Right lobe of liver (tissue), 6 donors: Measurements from ENCODE around the gene OPALIN. TPM values are rescaled to one million over a fixed set of nuclear protein-coding genes. Genes with fewer than 3 reads are reported as not detected.
A peak's percentile ranks its signal among the peaks of the same experiment; 100 is the strongest.

Experiments used
- ATAC-seq, 4 donors: fragments of 200-7000 bp; cut with Tn5 transposase; one replicate each; pipeline ENCODE4 v1.9.1; 2020; ENCODE audit warnings: mild to moderate bottlenecking in 4 of 4, moderate library complexity in 4 of 4
- DNase-seq, 3 donors: peaks; one replicate each; pipeline ENCODE4 v3.0.0-alpha.2; 2020
- H3K27ac ChIP-seq, 3 donors: fragments of 200-600 bp; one replicate each; pipeline ENCODE4 v1.8.0; 2022
- H3K27me3 ChIP-seq, 2 donors: fragments of 200-600 bp; one replicate each; pipeline ENCODE4 v1.8.0; 2022
- H3K36me3 ChIP-seq, 4 donors: fragments of 200-600 bp; sonication (generic) in 1 of 4; one replicate each; pipeline versions ENCODE4 v1.5.1 to v1.8.0; 2017 to 2022; ENCODE audit warnings: control low read depth in 1 of 4
- H3K4me1 ChIP-seq, 4 donors: fragments of 200-600 bp; sonication (generic) in 1 of 4; one replicate each; pipeline versions ENCODE4 v1.5.1 to v1.8.0; 2017 to 2022; ENCODE audit warnings: control low read depth in 1 of 4
- H3K4me3 ChIP-seq, 3 donors: fragments of 200-600 bp; one replicate each; pipeline ENCODE4 v1.8.0; 2022
- H3K9me3 ChIP-seq, 4 donors: fragments of 200-600 bp; sonication (generic) in 1 of 4; one replicate each; pipeline versions ENCODE4 v1.5.1 to v1.8.0; 2017 to 2022; ENCODE audit warnings: control low read depth in 1 of 4
- CTCF ChIP-seq, 4 donors: fragments of 200-600 bp in 3 of 4; fragments of 450-650 bp in 1 of 4; IDR thresholded peaks; one replicate each; pipeline versions ENCODE4 v1.5.1 to v1.8.0; 2016 to 2022; ENCODE audit warnings: antibody characterized with exemption in 4 of 4, mild to moderate bottlenecking in 2 of 4
- POLR2A ChIP-seq: fragments of 450-650 bp; IDR thresholded peaks from one replicate; pipeline ENCODE4 v1.6.1; 2017; ENCODE audit warnings: antibody characterized with exemption, mild to moderate bottlenecking
- WGBS: methylation state at CpG from one replicate; pipeline ENCODE4 v1.1.6; 2018; ENCODE audit warnings: low coverage, low lambda C conversion rate; ENCODE audit not compliant: insufficient coverage; ENCODE audit errors: missing lambda C conversion rate; 5-methylcytosine and 5-hydroxymethylcytosine counted together
- intact Hi-C, 2 donors: fragments of 100-400 bp; cut with DNase I; formaldehyde crosslinking; loops; one replicate each; pipeline versions ENCODE4 v1.11.2 to v1.14.1; 2022
- total RNA-seq, 6 experiments: library from RNA; depleted of rRNA in 2 of 6; stranded (reverse); fragments of >200 nt in 2 of 6; fragmentation: NEBNext Ultra II Directional in 3 of 6; extraction: Animal tissue kit (Norgen Biotek cat#: 25700) in 3 of 6; gene quantifications; one replicate each; pipeline versions ENCODE4 v1.1.0 to v1.2.4, GENCODE V29; 2016 to 2023
- donor health status: DM: no; HTN: yes; CAD: no.
- donor health status: DM: no; HTN: no; CAD: no.
- donor health status: DM: no; HTN: no; CAD: no.
- donor health status: DM: no; HTN: yes; CAD: no.
- donor health status: DM: no; HTN: yes; CAD: no.

The OPALIN gene
- total RNA-seq, 6 experiments from 2014 or later = not detected

DNA sequence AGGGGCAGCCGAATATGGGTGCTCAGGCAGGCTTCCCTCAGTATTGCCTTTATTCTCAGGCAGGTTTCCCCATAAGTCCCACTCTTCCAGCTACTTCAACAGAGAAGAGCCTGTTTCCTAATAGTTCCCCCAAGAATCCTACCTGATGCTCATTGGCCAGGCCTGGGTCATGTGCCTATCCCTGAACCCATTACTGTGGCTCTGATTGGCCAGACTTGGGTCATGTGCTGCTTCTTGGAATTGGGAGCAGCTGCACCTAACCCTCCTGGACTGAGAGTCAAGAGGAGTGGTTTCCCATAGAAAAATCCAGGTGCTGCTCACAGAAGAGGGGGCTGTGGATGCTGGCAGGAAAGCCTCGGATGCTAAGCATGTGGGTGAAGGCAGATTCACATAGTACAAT lies 21.7 kb downstream of the OPALIN start:
- intact Hi-C loops = no loop called here
- Histone ChIP-seq H3K36me3 (no peaks in the 10 kb centered on the region), H3K27ac (no peak overlapping the region), H3K4me1 (peaks cover 0 to 8% (median 0%) of the 10 kb centered on the region in 4 donors), H3K27me3 (no peaks in the 10 kb centered on the region), H3K9me3 (no peaks in the 10 kb centered on the region), H3K4me3 (no peak overlapping the region)
- DNase-seq = no peak
- no peak for ATAC-seq
- TF ChIP-seq CTCF (IDR thresholded peaks at IDR 0.05) (no peak), POLR2A (no peak)
- 75% methylated on average over 2 of the region's 2 CpGs for WGBS

DNA sequence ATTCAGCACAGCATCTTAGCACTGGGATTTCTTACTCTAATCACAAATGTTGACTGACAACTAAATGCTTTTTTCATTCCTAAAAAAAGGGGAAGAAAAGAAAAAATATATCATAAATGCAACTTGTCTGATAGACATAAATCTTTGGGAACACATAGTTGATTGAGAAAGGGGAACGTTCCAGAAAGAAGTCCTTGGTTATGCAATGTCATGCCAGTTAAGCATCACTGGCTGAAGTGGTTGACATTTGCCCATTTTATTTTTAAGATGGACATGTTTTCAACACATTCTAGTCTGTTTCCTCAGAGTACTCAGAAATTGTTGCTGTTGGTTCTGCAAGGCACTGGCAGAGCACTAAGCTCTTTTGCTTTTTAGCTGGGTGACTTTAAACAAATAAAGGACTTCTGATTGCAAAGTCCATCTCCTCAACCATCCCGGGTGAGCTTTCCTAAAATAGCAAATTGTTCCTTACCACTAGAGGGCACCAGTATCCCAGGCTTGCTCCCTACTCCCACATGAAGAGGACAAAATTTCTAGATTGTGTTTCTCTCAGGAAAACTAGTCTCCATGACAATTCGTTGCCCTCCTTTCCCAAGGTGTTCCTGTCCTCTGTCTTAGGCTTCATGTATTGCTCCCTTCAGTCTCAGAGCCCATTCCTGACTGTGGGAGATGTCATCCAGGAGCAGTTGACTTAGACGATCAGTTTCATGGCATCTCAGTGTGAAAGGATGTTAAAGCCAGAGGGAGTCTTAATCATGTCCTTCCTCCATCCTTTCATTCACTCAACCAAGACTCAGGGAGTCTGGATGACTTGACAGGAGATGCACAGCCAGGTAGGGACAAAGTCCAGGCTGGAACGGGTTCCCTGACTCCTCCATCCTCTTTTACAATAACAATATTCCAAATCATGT lies 23.9 kb downstream of the OPALIN start:
- no peaks in the 10 kb centered on the region for H3K36me3 ChIP-seq
- H3K4me1 ChIP-seq = peaks cover 0 to 4% (median 0%) of the 10 kb centered on the region in 4 donors
- H3K4me3 ChIP-seq = no peak overlapping the region
- no peak overlapping the region for H3K27ac ChIP-seq
- DNase-seq (no peak), ATAC-seq (peak; percentile 90 to 97 (median 92))
- WGBS = 27% methylated on average over 5 of the region's 5 CpGs
- no peaks in the 10 kb centered on the region for H3K27me3 ChIP-seq
- H3K9me3 ChIP-seq = no peaks in the 10 kb centered on the region
- intact Hi-C loops = no loop called here
- peak; percentile 45 to 86 (median 82) for TF ChIP-seq CTCF (IDR thresholded peaks at IDR 0.05)
- TF ChIP-seq POLR2A = no peak

DNA sequence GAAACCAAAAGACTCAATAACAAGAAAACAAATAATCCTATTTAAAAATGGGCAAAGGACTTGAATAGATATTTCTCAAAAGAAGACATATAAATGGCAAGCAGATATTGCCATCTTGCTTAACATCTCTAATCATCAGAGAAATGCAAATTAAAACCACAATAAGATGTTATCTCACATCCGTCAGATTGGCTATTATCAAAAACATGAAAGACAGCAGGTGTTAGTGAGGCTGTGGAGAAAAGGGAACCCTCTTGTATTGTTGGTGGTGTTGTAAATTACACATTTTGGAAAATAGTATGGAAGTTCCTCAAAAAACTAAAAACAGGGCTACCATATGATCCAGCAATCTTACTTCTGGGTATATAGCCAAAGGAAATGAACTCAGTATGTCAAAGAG lies 25.7 kb downstream of the OPALIN start:
- 53% methylated on average over 1 of the region's 1 CpG for WGBS

GRCh38 chr10:96327462-96327861 lies 31.3 kb downstream of the OPALIN start:
- Histone ChIP-seq H3K4me3 (no peak overlapping the region), H3K27me3 (no peaks in the 10 kb centered on the region), H3K4me1 (no peaks in the 10 kb centered on the region), H3K9me3 (no peaks in the 10 kb centered on the region), H3K27ac (no peak overlapping the region), H3K36me3 (no peaks in the 10 kb centered on the region)
- 80% methylated on average over 7 of the region's 7 CpGs for WGBS
- TF ChIP-seq POLR2A = no peak
- TF ChIP-seq CTCF (IDR thresholded peaks at IDR 0.05) = no peak
- DNase-seq = no peak
- intact Hi-C loops = no loop called here
- no peak for ATAC-seq

More for the DNA sequence above, 25.7 kb downstream of the OPALIN start:
- intact Hi-C loops = no loop called here
- no peak overlapping the region for H3K27ac ChIP-seq
- peaks cover 0 to 4% (median 0%) of the 10 kb centered on the region in 4 donors for H3K4me1 ChIP-seq
- no peaks in the 10 kb centered on the region for H3K27me3 ChIP-seq
- no peak for TF ChIP-seq CTCF (IDR thresholded peaks at IDR 0.05)
- TF ChIP-seq POLR2A = no peak
- H3K36me3 ChIP-seq = no peaks in the 10 kb centered on the region
- no peak overlapping the region for H3K4me3 ChIP-seq
- DNase-seq = no peak
- no peak for ATAC-seq
- H3K9me3 ChIP-seq = no peaks in the 10 kb centered on the region
